SHP77 treated with DMSO at 0.1 percent for 48 hours (cell line): ENCODE results near the gene LRRC47.
A peak's percentile ranks its signal among the peaks of the same experiment; 100 is the strongest.

Source experiments
- DNase-seq: peaks from one replicate; lab custom pipeline; 2025; lab: John Stamatoyannopoulos, UW

LRRC47 gene

DNA sequence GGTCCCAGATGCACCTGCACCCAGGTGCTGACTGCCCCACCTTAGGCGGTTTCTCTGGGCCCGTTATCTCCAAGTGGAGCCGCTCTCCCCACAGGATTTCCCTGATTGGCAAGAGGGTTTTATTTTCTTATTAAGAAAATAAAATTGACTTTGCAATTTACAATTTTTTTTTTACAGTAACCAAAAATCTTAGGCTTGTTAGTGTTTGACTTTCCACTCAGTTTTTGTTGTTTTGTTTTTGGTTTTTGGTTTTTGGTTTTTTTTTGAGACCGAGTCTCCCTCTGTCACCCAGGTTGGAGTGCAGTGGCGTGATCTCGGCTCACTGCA lies 48.8 kb downstream of the LRRC47 start:
- DNase-seq: no peak

DNA sequence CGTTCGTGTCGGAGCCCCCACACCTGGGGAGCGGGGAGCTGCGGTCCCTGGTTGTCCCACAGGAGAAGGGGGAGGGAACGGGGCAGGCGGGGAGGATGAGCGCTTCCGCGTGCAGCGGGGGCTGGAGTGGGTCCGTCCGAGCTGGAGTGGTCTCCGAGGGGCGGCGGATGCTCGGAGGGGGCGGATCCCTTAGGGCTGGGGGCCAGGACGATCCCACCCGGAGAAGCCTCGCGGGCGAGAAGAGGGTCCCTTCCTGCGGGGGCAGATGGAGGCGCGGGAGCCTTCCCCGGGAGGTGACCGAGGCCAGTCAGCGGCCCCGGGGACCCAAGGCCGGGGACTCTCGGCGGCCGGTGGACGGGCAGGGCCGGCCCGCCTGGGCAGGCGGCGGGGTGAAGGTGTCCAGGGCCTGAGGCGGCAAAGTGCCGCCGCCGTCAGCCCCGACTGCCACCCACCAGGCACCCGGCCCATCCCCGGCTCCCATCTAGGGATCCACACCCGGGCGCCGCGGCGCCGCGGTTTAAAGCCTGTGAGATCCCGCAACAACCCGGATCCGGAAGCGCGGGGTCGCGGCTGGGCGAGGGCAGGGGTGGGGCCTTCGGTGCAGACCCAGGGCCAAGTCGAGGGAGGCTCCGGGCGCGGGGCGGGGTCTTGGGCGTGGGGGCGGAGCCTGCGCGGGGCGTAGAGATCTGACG lies 49.3 kb downstream of the LRRC47 start:
- peak; percentile 30 for DNase-seq

DNA sequence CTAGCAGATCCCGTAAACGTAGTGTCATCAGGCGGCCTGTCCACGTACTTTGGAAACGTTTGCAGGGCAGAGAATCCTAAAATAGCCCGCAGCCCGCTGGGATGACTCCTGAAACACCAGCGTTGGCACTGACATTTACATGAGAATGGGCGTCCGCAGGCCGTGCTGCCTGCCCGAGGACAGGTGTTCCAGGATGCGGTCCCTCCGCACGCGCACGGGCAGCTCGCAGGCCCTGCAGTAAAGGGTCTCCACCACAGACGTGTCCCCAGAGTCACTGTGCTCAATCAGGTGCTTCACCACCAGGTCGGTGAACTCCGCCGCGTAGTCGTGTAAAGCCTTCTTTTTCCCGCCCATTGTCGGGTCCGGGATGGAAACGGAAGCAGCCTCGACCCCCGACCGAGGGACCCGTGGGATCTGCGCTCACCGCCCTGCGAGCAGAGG lies 49.9 kb downstream of the LRRC47 start:
- DNase-seq: no peak

DNA sequence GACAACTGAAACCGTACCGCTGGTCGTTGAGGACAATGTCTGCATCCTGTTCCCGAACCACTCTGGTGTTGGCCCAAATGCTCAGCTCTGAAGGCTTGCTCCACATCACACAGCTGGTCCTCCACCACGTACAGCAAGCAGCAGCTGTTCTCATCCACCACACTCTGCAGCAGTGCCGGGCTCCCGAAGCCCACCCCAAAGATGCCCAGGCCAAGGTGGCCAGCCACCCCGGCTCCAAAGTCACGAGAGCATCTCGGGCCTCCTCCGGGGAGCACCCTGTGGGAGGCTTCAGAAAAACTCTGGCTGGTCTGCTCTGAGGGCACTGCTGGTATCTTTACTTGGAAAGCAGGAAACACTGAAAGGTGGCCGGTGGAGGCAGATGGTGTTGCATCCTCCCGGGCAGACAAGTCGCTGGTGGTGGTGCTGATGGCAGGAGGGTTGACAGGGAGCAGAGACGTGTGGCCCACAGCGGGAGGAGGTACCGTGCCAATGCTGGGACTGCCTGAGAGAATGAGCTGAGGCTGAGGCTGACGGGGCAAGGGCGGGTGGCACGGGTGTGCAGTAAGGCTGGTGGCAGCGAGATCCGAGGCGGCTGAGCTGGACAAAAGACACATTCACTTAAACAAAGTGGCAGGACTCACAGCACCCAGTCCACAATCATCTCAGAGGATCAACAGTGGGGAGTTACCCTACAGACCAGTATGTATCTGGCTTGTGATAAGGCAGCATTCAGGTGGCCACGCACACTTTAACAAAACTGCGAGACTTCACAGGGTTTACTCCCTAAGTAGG lies 50.5 kb downstream of the LRRC47 start:
- DNase-seq: no peak

DNA sequence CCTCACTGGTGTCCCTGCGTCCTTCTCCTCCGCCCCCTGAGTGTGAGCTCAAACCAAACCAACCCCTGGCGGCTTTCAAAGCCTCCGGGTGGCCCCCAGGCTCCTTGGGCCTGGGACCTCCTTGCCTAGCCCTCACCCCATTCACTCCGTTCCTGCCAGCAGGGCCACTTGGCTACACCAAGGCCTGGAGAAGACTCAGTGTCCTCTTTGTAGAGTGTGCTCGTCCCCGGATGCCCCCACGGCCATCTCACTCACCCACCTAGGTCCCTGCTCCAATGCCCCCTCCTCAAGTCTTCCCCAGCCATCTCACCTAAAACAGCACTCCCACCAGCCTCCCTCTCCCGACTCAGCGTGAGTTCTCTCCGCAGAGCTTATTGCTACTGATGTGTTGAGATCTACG lies 51.2 kb downstream of the LRRC47 start:
- DNase-seq: no peak

DNA sequence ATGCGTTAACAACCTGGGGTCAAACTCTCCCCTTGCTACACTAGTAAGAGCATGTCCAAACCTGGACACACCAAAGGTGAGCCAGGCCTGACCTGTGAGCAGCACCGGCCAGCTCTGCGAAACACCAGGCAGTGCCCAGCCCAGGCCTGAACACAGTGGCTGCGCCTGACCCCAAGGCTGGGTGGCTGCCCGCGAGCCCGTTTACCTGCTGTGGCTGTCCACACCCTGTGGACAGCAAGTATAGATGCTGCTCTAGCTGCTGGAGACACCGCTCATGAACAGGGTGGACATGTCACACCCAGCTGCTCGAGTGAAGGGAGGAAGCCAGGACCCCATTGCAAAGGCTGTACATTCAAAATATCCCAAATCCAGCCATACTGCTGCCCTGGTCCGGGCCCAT lies 51.7 kb downstream of the LRRC47 start:
- no peak for DNase-seq

DNA sequence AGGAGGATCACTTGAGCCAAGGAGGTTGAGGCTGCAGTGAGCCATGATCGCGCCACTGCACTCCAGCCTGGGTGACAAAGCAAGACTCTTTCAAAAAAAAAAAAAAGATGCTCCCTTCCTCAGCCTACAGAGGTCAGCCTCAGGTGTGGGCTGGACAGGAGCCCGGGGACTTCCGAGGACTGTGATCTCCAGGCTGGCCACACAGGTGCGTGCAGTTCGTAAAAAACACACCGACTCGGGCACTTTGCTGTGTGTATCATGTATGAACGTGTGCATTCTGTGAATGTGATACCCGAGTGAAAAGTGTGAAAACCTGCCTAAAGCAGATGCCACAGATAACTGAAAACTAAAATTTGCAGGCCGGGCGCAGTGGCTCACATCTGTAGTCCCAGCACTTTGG lies 52.5 kb downstream of the LRRC47 start:
- no peak for DNase-seq

DNA sequence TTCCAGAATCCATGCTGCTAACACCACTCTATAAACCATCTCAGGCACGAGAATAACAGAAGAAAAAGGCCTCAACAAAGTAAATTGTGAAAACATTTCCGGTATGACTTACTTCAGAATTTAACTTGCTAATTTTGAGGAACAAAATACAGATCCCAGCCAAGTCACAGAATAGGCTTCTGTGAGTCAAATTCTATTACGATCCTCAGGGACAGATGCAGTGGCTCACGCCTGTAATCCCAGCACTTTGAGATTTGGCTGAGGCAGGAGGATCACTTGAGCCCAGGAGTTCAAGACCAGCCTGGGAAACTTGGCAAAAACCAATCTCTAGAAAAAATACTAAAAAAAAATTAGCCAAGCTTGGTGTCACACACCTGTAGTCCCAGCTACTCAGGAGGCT lies 52.9 kb downstream of the LRRC47 start:
- DNase-seq: no peak

DNA sequence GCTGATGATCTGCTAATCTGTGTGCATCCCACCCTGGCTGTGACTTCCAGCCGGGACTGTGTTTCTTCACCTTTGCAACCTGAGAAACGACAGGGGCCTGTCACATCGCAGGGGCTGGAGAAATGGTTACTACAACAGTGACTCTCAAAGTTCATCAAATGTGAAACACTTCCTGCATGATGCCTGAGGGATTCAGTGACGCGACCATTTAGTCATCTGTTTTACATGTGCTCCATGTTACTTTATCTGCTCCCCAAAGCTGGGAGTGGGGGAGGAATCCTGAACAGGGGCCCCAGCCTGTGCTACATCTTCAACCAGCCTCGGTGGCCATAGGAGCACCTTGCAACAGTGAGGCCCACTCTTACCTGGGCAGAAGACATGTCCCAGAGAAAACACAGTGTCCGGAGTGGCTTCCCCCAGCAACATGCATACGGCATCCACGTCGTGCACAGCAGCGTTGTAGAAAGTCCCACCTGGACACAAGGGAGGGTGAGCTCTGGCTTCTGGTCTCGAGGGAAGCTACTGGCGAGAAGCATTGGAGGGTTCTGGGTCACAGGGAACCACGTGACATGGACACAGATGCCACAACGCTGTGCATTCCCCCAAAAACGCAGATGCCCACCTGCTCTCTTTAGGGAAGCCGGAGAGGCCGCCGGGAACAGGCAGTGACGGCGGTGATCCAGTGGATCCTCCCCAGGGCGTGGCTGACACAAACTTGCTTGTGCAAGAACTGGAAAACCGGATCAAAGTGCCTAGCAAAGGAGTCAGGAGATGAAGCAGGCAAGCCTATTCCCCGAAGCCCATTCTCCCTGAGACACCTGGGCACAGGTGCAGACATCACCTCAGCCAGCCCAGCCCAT lies 53.6 kb downstream of the LRRC47 start:
- DNase-seq: no peak

DNA sequence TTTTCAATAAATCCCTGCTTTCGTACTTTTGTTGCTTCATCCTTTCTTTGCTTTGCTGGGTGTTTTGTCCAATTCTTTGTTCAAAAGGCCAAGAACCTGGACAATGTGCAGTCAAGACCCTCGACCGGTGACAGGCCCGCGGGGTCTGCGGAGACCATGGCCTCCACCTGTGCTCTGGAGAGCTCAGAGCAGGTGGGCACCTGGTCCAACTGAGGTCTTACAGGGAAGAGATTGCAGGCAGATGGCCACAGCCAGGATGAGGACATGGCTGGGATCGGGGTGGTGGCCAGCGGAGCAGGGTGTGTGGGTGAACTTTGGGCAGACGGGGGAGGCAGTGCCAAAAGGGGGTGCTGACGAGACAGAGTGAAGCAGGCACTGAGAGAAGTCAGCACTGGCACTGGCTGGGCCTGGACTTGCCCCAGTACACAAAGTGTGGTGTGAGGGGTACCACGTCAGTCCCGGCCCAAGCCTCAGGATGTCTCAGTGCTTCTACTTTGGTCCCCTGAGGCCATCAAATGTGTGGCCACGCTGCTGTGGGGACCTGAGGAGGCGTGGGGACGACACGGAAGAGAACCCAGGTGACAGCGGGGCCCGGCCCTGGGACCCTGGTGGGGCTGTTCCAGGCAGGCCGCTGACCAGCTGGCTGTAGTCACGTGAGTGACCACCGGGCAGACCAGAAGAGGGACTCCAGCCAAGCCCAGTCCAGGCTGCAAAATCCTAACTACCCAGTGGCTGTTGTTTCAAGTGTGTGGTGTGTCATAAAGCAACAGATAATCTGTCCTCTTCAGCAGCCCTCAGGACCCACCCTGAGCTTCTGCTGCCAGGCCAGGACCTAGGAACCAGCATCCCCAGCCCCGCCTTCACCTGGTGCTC lies 54.5 kb downstream of the LRRC47 start:
- DNase-seq: no peak

DNA sequence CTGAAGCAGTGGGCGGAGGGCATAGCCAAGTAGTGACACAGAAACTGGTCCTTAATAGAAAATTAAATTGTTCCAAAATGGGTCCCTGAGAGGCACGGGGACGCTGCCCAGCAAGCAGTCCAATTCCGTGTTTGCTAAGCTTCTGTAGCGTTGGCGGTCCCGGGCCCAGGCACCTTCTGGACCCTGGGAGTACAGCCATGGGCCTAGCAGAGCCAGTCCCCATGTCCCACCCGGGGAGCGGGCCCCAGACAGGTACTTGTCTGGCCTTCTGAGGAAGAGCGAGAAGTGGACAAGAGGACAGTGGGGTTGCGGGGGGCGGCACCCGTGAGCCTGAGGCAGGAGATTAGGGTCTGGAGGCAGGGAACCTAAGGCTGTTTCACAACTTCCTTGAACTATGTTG lies 55.5 kb downstream of the LRRC47 start:
- DNase-seq: no peak

DNA sequence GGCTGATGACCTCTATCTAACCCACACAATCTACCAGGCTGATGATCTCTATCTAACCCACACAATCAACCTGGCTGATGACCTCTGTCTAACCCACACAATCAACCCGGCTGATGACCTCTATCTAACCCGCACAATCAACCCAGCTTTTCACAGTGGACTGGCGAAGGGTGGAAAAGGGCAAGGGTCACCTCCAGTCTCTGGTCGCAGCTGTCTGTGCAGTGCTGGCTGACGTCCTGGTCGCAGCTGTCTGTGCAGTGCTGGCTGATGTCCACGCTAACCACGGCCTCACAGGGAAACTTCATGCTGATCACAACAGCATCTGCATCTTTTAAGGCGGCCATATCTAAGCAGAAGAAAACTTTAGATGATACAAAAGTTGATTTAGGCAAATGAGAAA lies 56.3 kb downstream of the LRRC47 start:
- DNase-seq: no peak

DNA sequence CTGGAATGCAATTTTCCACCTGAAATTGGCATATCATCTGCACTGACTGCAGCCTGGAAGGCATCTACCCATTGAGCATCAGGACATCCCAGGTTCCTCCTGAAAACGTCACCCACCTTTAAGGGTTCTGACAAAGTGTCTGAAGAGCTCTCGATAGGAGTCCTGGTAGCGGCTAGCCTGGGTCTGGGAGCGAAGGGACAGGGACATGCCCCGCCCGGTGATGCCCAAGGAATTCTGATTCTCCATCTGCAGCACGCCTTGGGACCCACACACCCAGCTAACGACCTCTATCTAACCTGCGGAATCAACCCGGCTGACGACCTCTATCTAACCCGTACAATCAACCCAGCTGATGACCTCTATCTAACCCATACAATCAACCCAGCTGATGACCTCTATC lies 57.4 kb downstream of the LRRC47 start:
- no peak for DNase-seq

DNA sequence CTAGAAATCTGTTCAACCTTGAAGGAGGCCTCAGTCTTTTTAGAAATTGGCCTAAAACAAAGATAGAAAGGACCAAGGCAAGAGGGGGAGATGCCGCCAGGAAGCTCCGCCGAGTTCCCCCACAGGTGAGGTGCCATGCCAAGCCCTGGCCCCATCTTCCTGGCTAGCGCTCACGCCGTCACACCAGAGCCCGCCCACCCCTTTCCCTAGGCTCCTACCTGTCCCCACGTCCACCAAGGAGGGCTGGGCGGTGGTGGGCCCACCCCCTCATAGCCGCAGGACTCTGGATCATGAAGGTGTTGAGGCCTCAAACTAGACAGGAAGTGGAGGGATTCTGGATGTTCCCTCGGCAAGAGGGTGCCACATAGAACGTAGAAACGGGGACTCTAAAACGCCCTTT lies 59.6 kb downstream of the LRRC47 start:
- no peak for DNase-seq

DNA sequence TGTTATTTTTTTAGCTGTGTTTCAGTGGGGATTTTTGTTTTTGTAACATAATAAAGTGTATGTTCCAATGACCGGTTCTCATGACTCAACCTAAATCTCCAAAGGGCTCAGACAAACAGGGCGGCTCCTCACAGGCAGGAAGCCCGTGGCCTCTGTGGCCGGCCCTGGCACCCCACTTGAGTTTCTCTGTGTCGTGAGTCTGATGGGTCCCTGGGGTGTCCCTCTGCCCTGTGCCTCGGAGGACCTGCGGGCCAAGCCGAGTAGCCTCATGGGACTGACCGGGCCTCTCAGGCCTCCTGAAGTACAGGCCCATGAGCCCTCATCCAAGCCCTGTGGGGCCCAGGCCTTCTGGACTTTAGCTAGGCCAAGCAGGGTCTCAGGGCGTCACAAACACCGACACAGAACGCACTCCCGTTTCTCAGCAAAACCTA lies 60.2 kb downstream of the LRRC47 start:
- no peak for DNase-seq

DNA sequence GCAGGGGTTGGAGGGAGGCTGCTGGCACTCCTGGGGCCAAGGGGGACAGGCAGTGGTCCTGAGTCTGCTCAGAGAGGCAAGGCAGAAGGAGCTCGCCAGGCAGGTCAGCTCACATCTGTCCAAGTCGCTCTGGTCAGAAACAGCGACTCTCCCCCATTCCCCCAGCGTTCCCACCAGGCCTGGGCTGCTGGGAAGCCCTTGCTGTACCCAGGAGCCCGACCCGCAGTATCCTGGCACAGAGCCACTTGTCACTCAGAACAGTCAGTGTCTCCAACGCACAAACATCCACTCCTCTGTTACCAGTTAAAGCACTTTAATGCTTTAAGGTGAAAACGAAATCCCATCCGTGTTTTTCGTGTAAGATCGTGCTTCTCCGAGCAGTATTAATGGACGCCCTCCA lies 60.6 kb downstream of the LRRC47 start:
- no peak for DNase-seq

DNA sequence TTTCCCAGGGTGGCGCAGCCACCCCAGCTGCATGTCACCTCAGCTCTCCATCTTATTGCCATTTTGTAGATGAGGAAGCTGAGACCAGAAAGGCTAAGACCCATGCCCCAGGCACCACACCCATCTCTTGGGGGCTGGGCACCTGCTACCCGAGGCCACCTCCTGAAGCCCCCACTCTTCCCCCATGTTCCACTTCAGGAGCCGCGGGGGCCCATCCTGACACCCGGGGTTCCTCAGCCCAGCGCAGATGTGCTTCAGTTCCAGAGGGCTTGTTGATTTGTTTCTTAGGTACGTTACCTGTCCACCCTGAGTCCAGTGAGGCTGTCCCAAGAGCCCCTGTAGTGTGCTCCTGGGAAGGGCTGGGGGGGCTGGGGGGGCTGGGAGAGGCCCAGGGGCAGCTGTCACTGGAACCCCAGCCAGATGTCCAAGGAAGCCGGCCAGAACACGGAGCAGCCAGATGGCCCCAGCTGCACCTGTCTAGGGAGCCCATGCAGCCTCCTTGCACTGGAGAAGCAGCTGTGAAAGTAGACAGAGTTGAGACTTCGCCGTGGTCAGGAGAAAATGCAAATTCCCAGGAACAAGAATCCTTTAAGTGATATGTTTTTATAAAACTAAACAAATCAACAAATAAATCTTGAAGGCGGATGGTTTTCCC lies 61.1 kb downstream of the LRRC47 start:
- DNase-seq: no peak

DNA sequence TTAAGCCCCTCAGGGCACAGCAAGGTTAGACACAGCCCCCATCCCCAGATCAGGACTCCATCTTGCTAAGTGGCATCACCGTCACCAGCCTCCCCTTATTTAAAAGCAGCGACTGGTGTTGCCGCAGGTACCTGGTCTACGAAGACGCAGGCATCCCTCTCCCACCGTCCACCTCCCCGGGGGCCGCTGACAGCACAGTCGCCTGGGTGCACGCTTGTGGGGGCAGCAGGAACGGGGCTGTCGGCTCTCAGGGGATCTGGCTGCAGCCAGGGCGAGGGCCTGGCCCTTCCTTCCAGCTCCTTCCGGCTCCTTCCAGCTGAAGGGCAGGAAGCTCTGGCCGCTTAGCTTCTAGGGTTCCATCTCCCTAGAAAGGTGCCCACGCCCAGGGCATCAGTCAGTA lies 61.7 kb downstream of the LRRC47 start:
- DNase-seq: no peak

DNA sequence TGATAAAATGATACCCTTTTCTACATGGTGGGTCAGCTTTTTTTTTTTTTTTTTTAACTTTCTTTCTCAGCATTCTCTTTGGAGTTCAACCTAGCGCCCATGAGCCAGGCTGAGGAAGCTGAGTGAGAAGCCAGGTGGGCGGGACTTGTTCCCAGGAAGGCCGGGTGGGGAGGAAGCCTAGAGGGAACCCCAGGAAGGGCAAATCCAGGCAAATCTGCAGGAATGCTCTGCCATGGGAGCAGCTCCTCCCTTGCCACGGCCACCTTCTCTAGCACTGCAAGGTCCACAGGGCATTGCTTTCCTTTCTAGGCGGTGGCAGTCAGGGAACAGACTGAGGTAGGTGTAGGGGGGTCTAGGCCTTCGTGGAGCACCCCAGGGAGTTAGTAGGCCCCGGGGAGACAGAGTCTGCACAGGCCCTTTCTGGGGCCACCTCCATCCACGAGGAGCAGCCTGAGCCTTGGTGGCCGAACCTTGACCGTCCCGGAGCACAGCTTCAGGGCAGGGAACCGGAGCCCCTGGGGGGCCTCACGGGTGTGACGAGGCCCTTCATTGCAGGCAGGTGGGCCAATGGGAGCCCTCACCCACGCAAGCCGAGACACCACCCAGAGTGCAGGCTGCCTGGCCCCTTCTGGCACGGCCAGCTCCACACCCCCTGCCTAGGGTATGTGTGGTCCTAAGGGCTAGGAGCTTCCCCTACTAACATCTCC lies 62.3 kb downstream of the LRRC47 start:
- DNase-seq: no peak

DNA sequence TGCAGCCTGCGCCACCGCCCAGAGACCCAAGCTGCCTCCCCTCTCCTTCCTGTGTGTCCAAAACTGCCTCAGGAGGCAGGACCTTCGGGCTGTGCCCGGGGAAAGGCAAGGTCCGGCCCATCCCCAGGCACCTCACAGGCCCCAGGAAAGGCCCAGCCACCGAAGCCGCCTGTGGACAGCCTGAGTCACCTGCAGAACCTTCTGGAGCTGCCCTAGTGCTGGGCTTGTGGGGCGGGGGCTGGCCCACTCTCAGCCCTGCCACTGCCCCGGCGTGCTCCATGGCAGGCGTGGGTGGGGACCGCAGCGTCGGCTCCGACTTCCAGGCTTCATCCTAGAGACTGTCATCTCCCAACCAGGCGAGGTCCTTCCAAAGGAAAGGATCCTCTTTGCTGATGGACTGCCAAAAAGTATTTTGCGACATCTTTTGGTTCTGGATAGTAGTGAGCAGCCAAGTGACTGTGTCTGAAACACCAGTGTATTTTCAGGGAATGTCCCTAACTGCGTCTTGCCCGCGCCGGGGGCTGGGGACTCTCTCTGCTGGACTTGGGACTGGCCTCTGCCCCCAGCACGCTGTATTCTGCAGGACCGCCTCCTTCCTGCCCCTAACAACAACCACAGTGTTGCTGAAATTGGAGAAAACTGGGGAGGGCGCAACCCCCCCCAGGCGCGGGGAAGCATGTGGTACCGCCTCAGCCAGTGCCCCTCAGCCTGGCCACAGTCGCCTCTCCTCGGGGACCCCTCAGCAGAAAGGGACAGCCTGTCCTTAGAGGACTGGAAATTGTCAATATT lies 63.0 kb downstream of the LRRC47 start:
- DNase-seq: no peak
